B cell (primary cell): ENCODE results near the gene NDUFS3. TPM values are rescaled to one million over a fixed set of nuclear protein-coding genes. Genes with fewer than 3 reads are reported as not detected.
A peak's percentile ranks its signal among the peaks of the same experiment; 100 is the strongest.

Experiments used
- ATAC-seq: fragments of 200-7000 bp; cut with Tn5 transposase; one replicate; pipeline ENCODE4 v1.10.0; 2021; ENCODE audit warnings: low read depth, mild to moderate bottlenecking, moderate number of reproducible peaks, moderate library complexity
- CTCF ChIA-PET: fragments of 350-600 bp; sonication (Branson Sonifier 250); formaldehyde crosslinking; loops from one replicate; lab custom pipeline; 2021; ENCODE audit warnings: antibody characterized with exemption, inconsistent platforms; lab: Charles Lee
- POLR2A ChIA-PET: fragments of 350-600 bp; sonication (Branson Sonifier 250); formaldehyde crosslinking; loops from one replicate; lab custom pipeline; 2021; ENCODE audit warnings: antibody characterized with exemption; lab: Charles Lee
- DNase-seq: peaks from one replicate; pipeline ENCODE4 v3.0.0; 2013
- H2AFZ ChIP-seq: 2 replicates; pipeline ENCODE4 v1.6.1; 2012; ENCODE audit warnings: mild to moderate bottlenecking, low read depth, low read length; ENCODE audit not compliant: insufficient read depth, poor library complexity, severe bottlenecking
- H3K27ac ChIP-seq, 2 donors: 1 replicate in 1 of 2; 2 replicates in 1 of 2; pipeline ENCODE4 v1.5.1; 2012 to 2013; ENCODE audit warnings: low read length in 2 of 2, mild to moderate bottlenecking in 2 of 2, moderate library complexity in 1 of 2
- H3K27me3 ChIP-seq, 4 experiments: fragments of 200-600 bp in 1 of 4; sonication (generic) in 1 of 4; replicated peaks in 1 of 4; 1 replicate in 2 of 4; 2 replicates in 2 of 4; pipeline versions ENCODE4 v1.6.1 to v1.7.0; 2013 to 2016; ENCODE audit warnings: low read length in 3 of 4, mild to moderate bottlenecking in 2 of 4, mixed read lengths in 1 of 4, moderate library complexity in 1 of 4; ENCODE audit not compliant: insufficient read depth in 4 of 4, control insufficient read depth in 3 of 4; ENCODE audit errors: control extremely low read depth in 1 of 4
- H3K36me3 ChIP-seq, 2 experiments: replicated peaks in 1 of 2; 1 replicate in 1 of 2; 2 replicates in 1 of 2; pipeline versions ENCODE4 v1.6.1 to v1.7.1; 2013; ENCODE audit warnings: low read length in 1 of 2; ENCODE audit not compliant: insufficient read depth in 2 of 2, control insufficient read depth in 1 of 2; ENCODE audit errors: control extremely low read depth in 1 of 2, extremely low read depth in 1 of 2
- H3K4me1 ChIP-seq, 2 donors: fragments of 200-600 bp in 1 of 2; sonication (generic) in 1 of 2; 1 replicate in 1 of 2; 2 replicates in 1 of 2; pipeline versions ENCODE4 v1.5.1 to v1.6.1; 2013 to 2017; ENCODE audit warnings: low read length in 2 of 2; ENCODE audit not compliant: control insufficient read depth in 2 of 2, insufficient read depth in 2 of 2
- H3K4me2 ChIP-seq: replicated peaks from 2 replicates; pipeline ENCODE3; 2012; ENCODE audit warnings: mild to moderate bottlenecking, low read depth, low read length; ENCODE audit not compliant: poor library complexity, severe bottlenecking
- H3K4me3 ChIP-seq, 5 experiments: fragments of 200-600 bp in 1 of 5; sonication (generic) in 1 of 5; 1 replicate in 3 of 5; 2 replicates in 2 of 5; pipeline versions ENCODE4 v1.5.1 to v1.7.0; 2011 to 2016; ENCODE audit warnings: low read length in 4 of 5, mild to moderate bottlenecking in 4 of 5, low read depth in 2 of 5, control low read depth in 1 of 5, moderate library complexity in 1 of 5; ENCODE audit not compliant: insufficient read depth in 1 of 5; ENCODE audit errors: control extremely low read depth in 1 of 5, extremely low read depth in 1 of 5
- H3K79me2 ChIP-seq: fragments of 200-600 bp; sonication (generic); one replicate; pipeline ENCODE4 v1.6.0; 2016; ENCODE audit warnings: low read length; ENCODE audit not compliant: control insufficient read depth, insufficient read depth
- H3K9ac ChIP-seq: fragments of 200-600 bp; sonication (generic); 2 replicates; pipeline ENCODE4 v1.6.1; 2017; ENCODE audit warnings: mild to moderate bottlenecking, low read length, moderate library complexity
- H3K9me3 ChIP-seq, 3 donors: one replicate each; pipeline versions ENCODE4 v1.6.1 to v1.7.1; 2013; ENCODE audit warnings: low read length in 2 of 3; ENCODE audit not compliant: control insufficient read depth in 2 of 3, insufficient read depth in 1 of 3; ENCODE audit errors: control extremely low read depth in 1 of 3
- H4K20me1 ChIP-seq: 2 replicates; pipeline ENCODE4 v1.6.0; 2012; ENCODE audit warnings: mild to moderate bottlenecking, low read length; ENCODE audit not compliant: insufficient read depth, control insufficient read depth, poor library complexity, severe bottlenecking
- H3K27ac Mint-ChIP-seq: one replicate; pipeline ENCODE4 v1.8.0; 2021; ENCODE audit warnings: mixed read lengths
- H3K27me3 Mint-ChIP-seq: one replicate; pipeline ENCODE4 v1.8.0; 2021; ENCODE audit warnings: mixed read lengths
- H3K4me1 Mint-ChIP-seq: one replicate; pipeline ENCODE4 v1.8.0; 2021; ENCODE audit warnings: mixed read lengths
- H3K4me3 Mint-ChIP-seq: one replicate; pipeline ENCODE4 v1.8.0; 2021; ENCODE audit warnings: mixed read lengths
- H3K9me3 Mint-ChIP-seq: one replicate; pipeline ENCODE4 v1.8.0; 2022; ENCODE audit warnings: mixed read lengths; ENCODE audit not compliant: insufficient read depth
- EZH2 ChIP-seq: IDR thresholded peaks from 2 replicates; pipeline ENCODE4 v1.6.1; 2012; ENCODE audit warnings: borderline replicate concordance, low read depth, mild to moderate bottlenecking, moderate library complexity, low read length; ENCODE audit not compliant: insufficient read depth, poor library complexity, severe bottlenecking
- WGBS: methylation state at CpG from one replicate; pipeline ENCODE4 v1.1.5; 2013; ENCODE audit warnings: missing lambda C conversion rate; ENCODE audit not compliant: insufficient coverage; 5-methylcytosine and 5-hydroxymethylcytosine counted together
- intact Hi-C: fragments of 100-400 bp; cut with micrococcal nuclease; formaldehyde crosslinking; loops from one replicate; pipeline ENCODE4 v1.10.0; 2022
- polyA plus RNA-seq: library from polyadenylated mRNA; depleted of rRNA; stranded (reverse); fragments of >200 nt; gene quantifications from 2 replicates; pipeline ENCODE4 v1.2.3, GENCODE V29; 2012
- total RNA-seq, 2 donors: library from RNA; stranded (reverse); fragments of 120-200 nt in 1 of 2; gene quantifications; 1 replicate in 1 of 2; 2 replicates in 1 of 2; pipeline versions ENCODE4 v1.2.3 to v1.2.4, GENCODE V29; 2013 to 2022
- TF ChIP-seq, protein P1 (sequence below): fragments of 200-600 bp; IDR thresholded peaks from one replicate; pipeline ENCODE4 v1.8.0; 2022; ENCODE audit warnings: antibody characterized with exemption, mild to moderate bottlenecking

The NDUFS3 gene
- total and polyA plus RNA-seq, 2 donors (not counting 1 experiment from before 2014, with no cell fraction given) = 78.5 to 79.5 TPM

DNA sequence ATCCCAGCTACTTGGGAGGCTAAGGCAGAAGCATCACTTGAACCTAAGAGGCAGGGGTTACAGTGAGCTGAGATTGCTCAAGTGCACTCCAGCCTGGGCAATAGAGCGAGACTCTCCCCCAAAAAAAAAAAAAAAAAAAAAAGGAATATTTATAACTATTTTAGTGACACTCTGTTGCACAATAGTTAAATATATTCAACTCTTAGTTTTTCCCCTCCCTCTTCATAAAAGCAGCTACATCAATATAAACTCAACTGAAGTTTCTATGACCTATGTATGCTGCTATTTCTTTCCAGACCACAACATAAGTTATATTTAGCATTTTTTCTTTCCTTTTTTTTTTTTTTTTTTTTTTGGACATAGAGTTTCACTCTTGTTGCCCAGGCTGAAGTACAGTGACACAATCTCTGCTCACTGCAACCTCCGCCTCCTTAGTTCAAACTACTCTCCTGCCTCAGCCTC lies 45.2 kb upstream of the NDUFS3 start:
- Mint-ChIP-seq H3K27me3 (no peaks in the 10 kb centered on the region), H3K4me3 (no peak overlapping the region), H3K4me1 (peaks cover 36% of the 10 kb centered on the region), H3K9me3 (no peaks in the 10 kb centered on the region), H3K27ac (no peak overlapping the region)
- H3K4me2 ChIP-seq = no peak overlapping the region
- intact Hi-C loops = no loop called here
- peaks cover 100% of the 10 kb centered on the region for H3K79me2 ChIP-seq
- ChIA-PET CTCF (interaction anchor here (0.6 to 0.7 kb wide), 2 partner anchors 10 to 25 kb away, joined by 3 read pairs; no protein-coding TSS in a partner anchor), POLR2A (interaction anchor here (0.7 kb wide), 1 partner anchor 11 kb away, joined by 6 read pairs; no protein-coding TSS in a partner anchor)
- peaks cover 0 to 18% of the 10 kb centered on the region in 2 experiments for H3K36me3 ChIP-seq
- H4K20me1 ChIP-seq = peaks cover 95% of the 10 kb centered on the region
- DNase-seq (no peak), ATAC-seq (no peak)
- no peaks in the 10 kb centered on the region for H3K27me3 ChIP-seq
- no peak overlapping the region for H3K27ac ChIP-seq
- H2AFZ ChIP-seq = no peak overlapping the region
- H3K4me1 ChIP-seq = peaks cover 13 to 19% of the 10 kb centered on the region in 2 donors
- H3K4me3 ChIP-seq = no peak overlapping the region
- H3K9ac ChIP-seq = no peak overlapping the region
- TF ChIP-seq, protein P1, sequence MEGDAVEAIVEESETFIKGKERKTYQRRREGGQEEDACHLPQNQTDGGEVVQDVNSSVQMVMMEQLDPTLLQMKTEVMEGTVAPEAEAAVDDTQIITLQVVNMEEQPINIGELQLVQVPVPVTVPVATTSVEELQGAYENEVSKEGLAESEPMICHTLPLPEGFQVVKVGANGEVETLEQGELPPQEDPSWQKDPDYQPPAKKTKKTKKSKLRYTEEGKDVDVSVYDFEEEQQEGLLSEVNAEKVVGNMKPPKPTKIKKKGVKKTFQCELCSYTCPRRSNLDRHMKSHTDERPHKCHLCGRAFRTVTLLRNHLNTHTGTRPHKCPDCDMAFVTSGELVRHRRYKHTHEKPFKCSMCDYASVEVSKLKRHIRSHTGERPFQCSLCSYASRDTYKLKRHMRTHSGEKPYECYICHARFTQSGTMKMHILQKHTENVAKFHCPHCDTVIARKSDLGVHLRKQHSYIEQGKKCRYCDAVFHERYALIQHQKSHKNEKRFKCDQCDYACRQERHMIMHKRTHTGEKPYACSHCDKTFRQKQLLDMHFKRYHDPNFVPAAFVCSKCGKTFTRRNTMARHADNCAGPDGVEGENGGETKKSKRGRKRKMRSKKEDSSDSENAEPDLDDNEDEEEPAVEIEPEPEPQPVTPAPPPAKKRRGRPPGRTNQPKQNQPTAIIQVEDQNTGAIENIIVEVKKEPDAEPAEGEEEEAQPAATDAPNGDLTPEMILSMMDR = no peak
- no peak for TF ChIP-seq EZH2
- no CpG with 5 or more reads among the region's 2 CpGs for WGBS
- no peaks in the 10 kb centered on the region for H3K9me3 ChIP-seq

DNA sequence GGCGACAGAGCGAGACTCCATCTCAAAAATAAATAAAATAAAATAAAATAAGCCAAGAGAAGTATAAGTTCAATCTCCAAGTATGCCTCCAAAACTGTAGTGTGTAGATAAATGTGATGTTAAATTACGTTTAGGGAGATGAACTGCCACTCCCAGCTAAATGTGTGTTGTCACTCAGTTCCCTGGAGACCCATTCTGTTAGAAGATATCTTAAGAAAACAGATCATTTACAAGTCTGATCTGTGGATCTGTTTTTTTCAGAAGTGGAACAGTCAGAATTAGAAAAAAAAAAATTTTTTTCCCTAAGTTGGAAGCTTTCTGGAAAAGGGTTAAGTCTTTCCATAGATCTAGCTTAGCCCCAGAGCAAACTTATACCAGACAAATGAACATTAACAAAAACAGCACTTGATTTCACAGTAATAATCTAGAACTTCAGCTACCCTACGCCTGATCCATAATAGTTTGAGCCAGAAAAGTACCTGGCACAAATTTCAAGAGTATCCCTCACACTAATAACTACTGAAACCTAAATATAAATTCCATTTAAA lies 44.1 kb upstream of the NDUFS3 start:
- peaks cover 45% of the 10 kb centered on the region for H3K4me1 Mint-ChIP-seq
- intact Hi-C loops = no loop called here
- TF ChIP-seq, protein P1 = no peak
- no peak for TF ChIP-seq EZH2
- H3K4me1 ChIP-seq = peaks cover 21 to 23% of the 10 kb centered on the region in 2 donors
- H3K9ac ChIP-seq = no peak overlapping the region
- no peak overlapping the region for H3K4me2 ChIP-seq
- H3K36me3 ChIP-seq = peaks cover 0 to 18% of the 10 kb centered on the region in 2 experiments
- H3K27ac Mint-ChIP-seq = peak overlapping the region; percentile 4
- H3K79me2 ChIP-seq = peaks cover 100% of the 10 kb centered on the region
- WGBS = 100% methylated on average over 1 of the region's 4 CpGs
- ChIA-PET POLR2A (interaction anchor here (0.6 kb wide), 1 partner anchor 17 kb away, joined by 3 read pairs; no protein-coding TSS in a partner anchor), CTCF (interaction anchor here (0.7 kb wide), 1 partner anchor 204 kb away, joined by 3 read pairs; no protein-coding TSS in a partner anchor)
- no peak overlapping the region for H2AFZ ChIP-seq
- no peaks in the 10 kb centered on the region for H3K27me3 ChIP-seq
- H3K4me3 Mint-ChIP-seq = no peak overlapping the region
- H3K27me3 Mint-ChIP-seq = no peaks in the 10 kb centered on the region
- no peaks in the 10 kb centered on the region for H3K9me3 Mint-ChIP-seq
- no peak for ATAC-seq
- H3K9me3 ChIP-seq = no peaks in the 10 kb centered on the region
- DNase-seq = no peak
- H3K4me3 ChIP-seq = no peak overlapping the region
- peaks cover 95% of the 10 kb centered on the region for H4K20me1 ChIP-seq
- H3K27ac ChIP-seq = peak overlapping the region in 1 of 2 donors; percentile 36
